ENCODE results near the gene TENM3.

TENM3 gene

DNA sequence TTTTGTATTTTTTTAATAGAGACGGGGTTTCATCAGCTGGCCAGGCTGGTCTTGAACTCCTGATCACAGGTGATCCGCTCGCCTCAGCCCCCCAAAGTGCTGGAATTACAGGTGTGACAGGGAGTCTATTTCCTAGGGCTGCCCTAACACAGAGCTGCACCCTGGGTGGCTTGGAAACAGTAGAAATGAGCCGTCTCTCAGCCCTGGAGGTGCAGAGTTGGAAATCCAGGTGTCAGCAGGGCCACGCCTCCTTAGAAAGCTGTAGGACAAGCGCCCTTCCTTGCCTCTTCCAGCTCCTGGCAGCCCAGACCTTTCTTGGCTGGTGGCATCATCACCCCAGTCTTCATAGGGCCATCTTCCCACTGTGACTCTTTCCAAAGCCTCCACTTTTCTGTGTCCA lies 602.4 kb downstream of the TENM3 start:
- no peak for DNase-seq (ENCODE audit: low spot score)

DNA sequence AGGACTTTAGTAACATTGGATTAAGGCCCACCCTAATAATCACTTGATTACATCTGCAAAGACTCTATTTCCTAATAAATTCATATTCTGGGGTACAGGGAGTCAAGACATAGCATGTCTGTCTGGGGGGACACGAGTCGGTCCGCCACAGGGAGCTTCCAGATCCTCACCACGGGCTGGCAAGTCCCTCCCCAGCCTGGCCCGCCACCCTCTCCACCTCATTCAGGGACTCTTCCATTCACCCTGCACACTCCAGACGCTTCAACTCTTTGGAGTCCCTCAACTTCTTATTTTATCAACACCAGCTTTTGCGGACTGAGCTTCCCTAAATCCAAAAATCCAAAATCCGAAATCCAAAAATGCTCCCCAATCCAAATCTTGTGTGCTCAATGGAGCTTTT lies 602.8 kb downstream of the TENM3 start:
- DNase-seq (ENCODE audit: low spot score): no peak

DNA sequence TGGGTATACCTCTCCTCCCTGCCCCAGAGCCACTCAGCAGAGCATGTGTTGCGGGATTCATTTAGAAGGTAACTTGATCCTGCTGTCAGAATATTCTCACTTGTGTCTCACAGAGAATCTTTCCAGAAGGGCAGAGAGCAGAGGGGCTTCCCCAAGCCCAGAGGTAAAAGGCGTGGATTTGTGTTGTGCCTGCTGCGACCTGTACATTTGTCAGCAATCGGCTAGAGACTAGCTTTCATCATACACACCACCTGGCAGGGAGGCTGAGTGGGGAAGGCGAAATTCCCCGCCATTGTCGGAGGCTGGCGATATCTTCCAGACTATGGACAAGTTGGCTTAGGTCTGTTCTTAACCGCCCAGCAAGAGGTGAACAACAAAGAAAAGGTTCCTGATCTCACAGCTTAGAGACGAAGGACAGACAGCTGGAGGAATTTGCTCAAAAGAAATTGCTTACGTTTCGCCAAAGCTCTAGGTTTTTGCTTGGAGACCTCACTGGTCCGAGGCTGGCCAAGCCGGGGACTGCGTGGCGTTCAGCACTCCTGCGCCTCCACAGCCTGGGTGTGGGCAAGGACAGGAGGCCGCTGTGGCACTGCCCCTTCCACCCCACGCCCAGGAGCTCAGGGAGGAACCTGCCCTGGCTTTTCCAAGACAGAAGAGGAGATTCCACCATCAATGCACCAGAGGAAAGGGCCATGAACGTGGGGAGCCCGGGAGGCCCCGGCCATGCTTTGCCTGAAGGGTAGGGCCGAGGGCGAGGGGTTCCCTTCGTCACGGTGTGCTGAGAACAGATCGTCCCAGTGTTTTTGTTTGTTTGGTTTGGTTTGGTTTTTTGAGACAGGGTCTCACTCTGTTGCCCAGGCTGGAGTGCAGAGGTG lies 604.6 kb downstream of the TENM3 start:
- DNase-seq (ENCODE audit: low spot score): no peak

DNA sequence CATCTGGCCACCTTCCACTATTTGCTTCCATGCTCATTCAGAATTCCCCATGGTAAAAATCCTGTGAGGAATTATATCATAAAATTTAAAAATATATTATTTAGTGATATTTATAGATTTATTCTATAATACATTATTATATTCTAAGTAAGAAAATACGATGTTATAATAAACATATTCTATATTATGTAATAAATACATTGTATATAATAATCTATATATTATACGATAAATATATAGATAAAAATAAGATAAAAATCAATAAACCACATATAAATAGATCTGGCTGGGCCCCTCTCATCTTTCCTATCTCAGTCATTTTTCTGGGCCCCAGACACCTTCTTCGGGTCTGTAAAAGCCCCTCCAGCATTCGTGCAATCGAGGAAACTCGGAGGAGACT lies 605.5 kb downstream of the TENM3 start:
- no peak for DNase-seq (ENCODE audit: low spot score)

Data from AG08396 (cell line).